Activated CD4-positive, alpha-beta T cell treated with anti-CD3 and anti-CD28 coated beads, Interleukin-2, amount 10 ng/mL, durations not matched to agents 7 days and 5 days (primary cell): ENCODE data around the gene PPP4R3A. TPM values are rescaled to one million over a fixed set of nuclear protein-coding genes. Genes with fewer than 3 reads are reported as not detected.
"Not testable (repeated sequence)": the region's sequence is repeated elsewhere in the genome, so short reads cannot be mapped to it uniquely, and the experiment has no call there.

Experiments
- CTCF ChIA-PET: fragments of 350-600 bp; sonication (Branson Sonifier 250); formaldehyde crosslinking; loops from one replicate; lab custom pipeline; 2021; ENCODE audit warnings: antibody characterized with exemption; lab: Charles Lee
- POLR2A ChIA-PET: fragments of 350-600 bp; sonication (Branson Sonifier 250); formaldehyde crosslinking; loops from one replicate; lab custom pipeline; 2021; ENCODE audit warnings: antibody characterized with exemption; lab: Charles Lee
- DNase-seq: peaks from one replicate; pipeline ENCODE4 v3.0.0-alpha.2; 2020
- H3K27ac Mint-ChIP-seq: one replicate; pipeline ENCODE4 v1.8.0; 2021; ENCODE audit warnings: mild to moderate bottlenecking, moderate library complexity, mixed read lengths
- H3K27me3 Mint-ChIP-seq: one replicate; pipeline ENCODE4 v1.8.0; 2021; ENCODE audit warnings: mixed read lengths
- H3K36me3 Mint-ChIP-seq: one replicate; pipeline ENCODE4 v1.8.0; 2021; ENCODE audit warnings: low read depth, mixed read lengths
- H3K4me1 Mint-ChIP-seq: one replicate; pipeline ENCODE4 v1.8.0; 2021; ENCODE audit warnings: mixed read lengths
- H3K4me3 Mint-ChIP-seq: one replicate; pipeline ENCODE4 v1.8.0; 2021; ENCODE audit warnings: mild to moderate bottlenecking, moderate library complexity, mixed read lengths
- H3K9me3 Mint-ChIP-seq: one replicate; pipeline ENCODE4 v1.8.0; 2021; ENCODE audit warnings: mixed read lengths
- total RNA-seq, 2 experiments: library from RNA; stranded (reverse); gene quantifications; one replicate each; pipeline ENCODE4 v1.2.3, GENCODE V29; 2021

The PPP4R3A gene
- total RNA-seq, 2 experiments from 2014 or later: 134 to 145 TPM

DNA sequence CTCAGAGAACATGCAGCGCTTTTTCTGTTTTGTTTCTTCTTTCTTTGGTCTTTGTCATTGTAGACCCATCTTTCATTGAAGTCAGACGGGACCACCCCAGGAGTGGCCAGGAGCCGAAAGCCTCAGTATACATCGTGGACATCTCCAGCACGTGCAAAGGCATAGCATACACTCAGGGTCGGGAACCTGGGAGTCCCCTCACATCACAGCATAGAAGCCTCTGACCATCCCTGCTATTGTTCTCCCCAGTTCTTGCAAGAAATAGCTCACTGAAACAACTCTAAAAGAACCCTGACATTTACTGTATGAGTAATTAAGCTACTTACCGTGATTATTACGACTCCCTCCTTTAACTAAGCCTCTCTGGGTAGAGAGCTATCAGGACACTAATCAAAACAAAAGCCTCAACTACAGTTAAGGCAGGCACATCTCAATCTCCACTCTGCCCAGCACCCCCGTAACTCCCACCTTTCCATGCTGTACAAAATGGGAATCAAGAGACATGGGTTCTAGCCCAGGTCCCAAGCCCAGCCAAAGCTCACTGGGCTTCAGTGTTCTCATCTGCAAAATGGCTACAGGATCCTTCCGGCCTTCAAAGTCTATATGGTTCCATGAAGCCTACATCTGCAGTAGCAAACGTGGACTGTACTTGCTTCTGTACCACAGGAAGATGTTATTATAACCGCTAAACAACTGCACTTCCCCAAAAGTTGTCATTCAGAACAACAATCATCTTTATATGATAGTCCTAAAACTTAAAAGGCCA lies 99.2 kb downstream of the PPP4R3A start:
- POLR2A ChIA-PET: interaction anchor here (0.7 to 1.1 kb wide), 3 partner anchors 11 to 61 kb away, joined by 3 to 4 read pairs (median 3); no protein-coding TSS in a partner anchor
- H3K36me3 Mint-ChIP-seq: peaks cover 85% of the 10 kb centered on the region
- CTCF ChIA-PET: interaction anchor here (0.7 to 6.8 kb wide), 8 partner anchors 10 to 99 kb away, joined by 3 to 64 read pairs (median 3); no protein-coding TSS in a partner anchor
- peak overlapping the region; percentile 72 for H3K4me3 Mint-ChIP-seq
- peak overlapping the region; percentile 89 for H3K27ac Mint-ChIP-seq
- peaks cover 84% of the 10 kb centered on the region for H3K4me1 Mint-ChIP-seq
- H3K9me3 Mint-ChIP-seq: no peaks in the 10 kb centered on the region
- DNase-seq: peak; percentile 39
- no peaks in the 10 kb centered on the region for H3K27me3 Mint-ChIP-seq

DNA sequence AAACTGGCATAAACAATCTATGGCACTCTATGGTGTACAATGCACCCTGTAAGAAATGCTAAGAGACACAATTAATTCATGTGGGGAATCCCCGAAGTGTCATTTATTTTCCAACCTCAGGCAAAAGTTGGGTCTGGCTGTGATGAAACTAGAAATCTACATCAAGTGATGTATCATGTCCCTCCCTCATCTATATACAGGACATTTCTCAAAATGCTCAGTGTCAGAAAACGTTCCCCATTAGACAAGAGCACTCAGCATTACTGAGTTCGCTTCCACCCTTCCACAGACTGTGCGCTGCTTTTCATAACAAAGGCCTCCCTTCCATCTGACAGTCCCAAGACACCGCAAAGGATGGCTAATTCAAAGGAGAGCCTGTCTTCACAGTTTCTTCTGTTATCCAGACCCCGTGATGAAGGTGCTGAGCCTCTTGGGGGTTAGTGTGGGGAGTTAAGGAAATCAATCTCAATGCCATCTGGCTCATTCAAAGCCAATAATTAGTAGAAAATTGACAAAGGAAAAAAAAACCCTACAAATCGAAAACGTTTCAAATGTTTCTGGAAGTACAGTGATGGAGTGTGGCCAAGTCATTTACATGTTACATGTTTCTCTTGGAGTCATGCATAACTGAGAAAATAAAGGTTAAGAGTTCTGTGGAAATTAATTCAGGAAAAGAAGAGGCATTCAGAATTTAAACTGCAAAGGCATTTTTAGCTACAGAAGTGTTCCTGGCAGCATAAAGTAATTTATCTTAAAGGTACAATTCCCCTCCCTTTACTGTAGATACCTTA lies 100.0 kb downstream of the PPP4R3A start:
- ChIA-PET POLR2A (interaction anchor here (0.7 to 1.1 kb wide), 2 partner anchors 10 to 61 kb away, joined by 3 read pairs; no protein-coding TSS in a partner anchor), CTCF (interaction anchor here (0.7 to 6.8 kb wide), 10 partner anchors 9 to 1606 kb away, joined by 3 to 64 read pairs (median 3); no protein-coding TSS in a partner anchor)
- H3K9me3 Mint-ChIP-seq: no peaks in the 10 kb centered on the region
- peak overlapping the region; percentile 72 for H3K4me3 Mint-ChIP-seq
- no peaks in the 10 kb centered on the region for H3K27me3 Mint-ChIP-seq
- H3K4me1 Mint-ChIP-seq: peaks cover 88% of the 10 kb centered on the region
- DNase-seq: no peak
- H3K27ac Mint-ChIP-seq: peak overlapping the region; percentile 89
- H3K36me3 Mint-ChIP-seq: peaks cover 88% of the 10 kb centered on the region

DNA sequence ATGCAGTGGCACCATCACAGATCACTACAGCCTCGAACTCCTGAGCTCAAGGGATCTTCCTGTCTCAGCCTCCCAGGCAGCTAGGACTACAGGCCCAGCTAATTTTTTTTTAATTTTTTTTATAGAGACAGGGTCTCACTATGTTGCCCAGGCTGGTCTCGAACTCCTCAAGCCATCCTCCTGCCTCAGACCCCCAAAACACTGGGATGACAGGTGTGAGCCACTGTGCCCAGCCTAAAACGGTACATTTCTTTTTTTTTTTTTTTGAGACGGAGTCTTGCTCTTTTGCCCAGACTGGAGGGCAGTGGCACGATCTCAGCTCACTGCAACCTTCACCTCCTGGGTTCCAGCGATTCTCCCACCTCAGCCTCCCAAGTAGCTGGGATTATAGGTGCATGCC lies 100.9 kb downstream of the PPP4R3A start:
- DNase-seq, H3K27me3 Mint-ChIP-seq, POLR2A ChIA-PET, H3K9me3 Mint-ChIP-seq: not testable (repeated sequence)
- Mint-ChIP-seq H3K36me3 (peaks cover 84% of the 10 kb centered on the region), H3K4me1 (peaks cover 90% of the 10 kb centered on the region), H3K4me3 (peak overlapping the region; percentile 0), H3K27ac (peak overlapping the region; percentile 7)
- CTCF ChIA-PET: interaction anchor here (0.6 to 1.3 kb wide), 6 partner anchors 12 to 1605 kb away, joined by 3 to 4 read pairs (median 3); no protein-coding TSS in a partner anchor

Other genes with a start within 250 kb of the PPP4R3A start
- gene CCDC88C, start 92.5 kb downstream of the PPP4R3A start, total RNA-seq: 100 to 1,000 TPM; 187 to 193 TPM
- gene CATSPERB, start 221.8 kb upstream of the PPP4R3A start, total RNA-seq: 1 to 10 TPM; 3.9 to 4.8 TPM